Stomach (tissue), 19 donors: ENCODE results near the gene VDR. TPM values are rescaled to one million over a fixed set of nuclear protein-coding genes. Genes with fewer than 3 reads are reported as not detected.

ENCODE experiments used
- DNase-seq, 2 donors: peaks; one replicate each; pipeline versions ENCODE4 v3.0.0 to v3.0.0-alpha.2; 2013 to 2019
- H3K27ac ChIP-seq, 5 donors: fragments of 200-600 bp in 4 of 5; sonication (generic) in 4 of 5; one replicate each; pipeline ENCODE4 v1.5.1; 2013 to 2019; ENCODE audit warnings: mild to moderate bottlenecking in 1 of 5, moderate library complexity in 1 of 5
- H3K27me3 ChIP-seq, 3 donors: fragments of 200-600 bp; sonication (generic); one replicate each; pipeline ENCODE4 v1.5.1; 2017 to 2019; ENCODE audit warnings: mixed run types in 1 of 3
- H3K36me3 ChIP-seq, 4 donors: fragments of 200-600 bp; sonication (generic); 1 replicate in 3 of 4; 2 replicates in 1 of 4; pipeline ENCODE4 v1.5.1; 2016 to 2019
- H3K4me1 ChIP-seq, 4 donors: fragments of 200-600 bp; sonication (generic); one replicate each; pipeline ENCODE4 v1.5.1; 2016 to 2019
- H3K4me3 ChIP-seq, 4 donors: fragments of 200-600 bp; sonication (generic) in 3 of 4; one replicate each; pipeline ENCODE4 v1.5.1; 2016 to 2019; ENCODE audit warnings: mild to moderate bottlenecking in 1 of 4
- H3K9me3 ChIP-seq, 4 donors: fragments of 200-600 bp; sonication (generic); one replicate each; pipeline ENCODE4 v1.5.1; 2016 to 2019
- EP300 ChIP-seq: sonication (generic); formaldehyde crosslinking; IDR thresholded peaks from one replicate; pipeline ENCODE4 v1.6.1; 2017; ENCODE audit warnings: antibody characterized with exemption
- POLR2A ChIP-seq, 4 donors: fragments of 450-650 bp; IDR thresholded peaks; one replicate each; pipeline ENCODE4 v1.6.1; 2016; ENCODE audit warnings: antibody characterized with exemption in 4 of 4, control low read depth in 2 of 4, mild to moderate bottlenecking in 1 of 4, moderate library complexity in 1 of 4
- POLR2AphosphoS5 ChIP-seq, 3 donors: sonication (generic); formaldehyde crosslinking; IDR thresholded peaks; one replicate each; pipeline ENCODE4 v1.6.1; 2016; ENCODE audit warnings: antibody characterized with exemption in 3 of 3
- WGBS, 5 donors: extraction: QIAGEN DNeasy Blood & Tissue Kit in 3 of 5; methylation state at CpG; one replicate each; pipeline versions ENCODE4 v1.1.5 to v1.1.7; 2013 to 2018; 5-methylcytosine and 5-hydroxymethylcytosine counted together
- intact Hi-C: fragments of 100-400 bp; cut with DNase I; formaldehyde crosslinking; loops from one replicate; pipeline ENCODE4 v1.15.1; 2023; ENCODE audit warnings: low total_unique reads
- long read RNA-seq, 10 donors: transcript quantifications; one replicate each; lab custom pipeline, GENCODE V29; 2026
- polyA plus RNA-seq, 3 donors: library from polyadenylated mRNA; stranded (reverse); fragments of 200-250 nt; gene quantifications; one replicate each; pipeline ENCODE4 v1.2.3, GENCODE V29; 2013
- total RNA-seq, 5 donors: library from RNA; depleted of rRNA; stranded (reverse); fragments of >200 nt; gene quantifications; one replicate each; pipeline versions ENCODE4 v1.1.0 to v1.2.3, GENCODE V29; 2014 to 2016
- TF ChIP-seq, protein P1 (sequence below), 7 experiments: fragments of 450-650 bp in 4 of 7; fragments of 200-600 bp in 3 of 7; sonication (generic) in 3 of 7; IDR thresholded peaks; one replicate each; pipeline ENCODE4 v1.5.1; 2016 to 2019; ENCODE audit warnings: antibody characterized with exemption in 7 of 7, control low read depth in 2 of 7, mild to moderate bottlenecking in 1 of 7
- donor health status: healthy with polysubstance abuse.
- donor health status: Bipolar disorder and iron deficiency.
- donor health status: healthy.

Gene VDR
- 10 to 100 TPM in 2 of 5 donors, 1 to 10 TPM in 3; 2.8 to 22.3 (median 8.8) TPM for total RNA-seq
- polyA plus RNA-seq, result 1 to 10 TPM; 4.0 to 4.9 (median 4.5) TPM
- long read RNA-seq, donor 1, partial matches to known transcripts, result 0 of 1 reads
- long read RNA-seq, donor 1, other reads (novel, unspliced or antisense), result 0 of 1 reads
- long read RNA-seq, donor 2, result 0 reads
- long read RNA-seq, donor 3, result 0 reads
- long read RNA-seq, donor 4, result 0 reads
- long read RNA-seq, donor 5, partial matches to known transcripts, result 0 of 1 reads
- long read RNA-seq, donor 5, other reads (novel, unspliced or antisense), result 0 of 1 reads
- long read RNA-seq, donor 6, full-length matches to known transcripts, result 1 of 1 reads
- long read RNA-seq, donor 6, partial matches to known transcripts, result 0 of 1 reads
- long read RNA-seq, donor 6, other reads (novel, unspliced or antisense), result 0 of 1 reads
- long read RNA-seq, donor 7, result 0 reads
- long read RNA-seq, donor 8, full-length matches to known transcripts, result 1 of 1 reads
- long read RNA-seq, donor 8, partial matches to known transcripts, result 0 of 1 reads
- long read RNA-seq, donor 8, other reads (novel, unspliced or antisense), result 0 of 1 reads
- long read RNA-seq, donor 9, result 0 reads
- long read RNA-seq, donor 10, result 0 reads

DNA sequence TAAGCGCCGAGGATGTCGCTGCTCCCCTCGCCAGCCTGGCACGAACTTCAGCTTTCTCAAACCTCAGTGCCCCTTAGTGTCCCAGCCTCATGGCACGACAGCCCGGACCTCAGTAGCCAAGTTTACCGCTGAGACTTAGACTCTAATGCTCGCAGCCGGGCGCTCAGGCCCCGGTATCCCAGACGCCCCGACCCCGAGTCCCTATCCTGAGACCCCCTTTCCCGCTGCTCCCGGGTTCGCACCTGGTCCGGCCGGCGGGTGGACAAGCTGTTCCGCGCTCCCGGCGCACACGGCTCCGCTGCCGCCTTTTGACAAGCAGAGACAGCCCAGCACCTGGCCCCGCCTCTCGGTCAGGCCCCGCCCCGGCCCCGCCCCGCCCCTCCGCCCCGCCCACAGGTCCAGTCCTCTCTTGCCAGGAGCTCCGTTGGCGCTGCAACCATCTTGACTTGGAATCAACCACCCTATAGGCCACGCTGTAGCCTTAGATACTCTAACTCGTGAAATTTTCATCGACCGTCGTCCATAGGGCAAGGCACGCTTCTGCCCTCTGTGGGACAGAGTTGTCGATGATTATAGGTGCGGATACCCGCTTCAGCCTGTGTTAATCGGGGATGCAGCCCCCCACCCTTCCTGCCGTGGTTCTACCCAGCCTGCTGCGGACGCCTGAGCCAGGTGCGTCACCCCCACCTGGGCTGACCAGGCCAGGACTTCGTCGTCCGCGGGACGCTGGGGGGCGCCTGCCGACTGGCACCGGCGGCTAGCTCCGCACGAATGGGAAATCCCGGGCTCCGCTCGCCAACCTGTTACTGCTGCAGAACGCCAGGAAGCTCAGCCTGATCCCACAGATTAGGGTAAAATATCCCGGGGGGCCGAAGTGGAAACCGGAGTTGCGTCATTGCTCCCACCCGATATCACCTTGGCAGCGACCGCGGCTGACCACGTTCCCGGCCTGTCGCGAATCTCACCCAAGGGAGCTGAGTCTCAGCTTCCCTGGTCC, at the start of gene VDR:
Gene VDR (minus strand): TSS at position 282 of the 997 bp plus-strand sequence. CDS start 25,881 bp downstream, outside the sequence.
- Histone ChIP-seq H3K36me3 (no peaks in the 10 kb centered on the region), H3K4me3 (peak within 1 kb of the TSS; percentile 56 to 71 (median 62)), H3K27me3 (peaks cover 0 to 13% (median 0%) of the 10 kb centered on the region in 3 donors), H3K4me1 (peaks cover 28 to 59% (median 35%) of the 10 kb centered on the region in 4 donors), H3K9me3 (no peaks in the 10 kb centered on the region), H3K27ac (peak within 1 kb of the TSS; percentile 77 to 88 (median 83))
- intact Hi-C loops, result no loop called here
- peak; percentile 83 to 90 for DNase-seq
- 0 to 1% (median 1%) methylated on average over 58 to 79 of the region's 79 CpGs for WGBS, 5 donors
- TF ChIP-seq EP300, result no peak
- peak in 2 of 3 donors; percentile 13 to 44 for TF ChIP-seq POLR2AphosphoS5 (IDR thresholded peaks at IDR 0.05)
- TF ChIP-seq, protein P1, sequence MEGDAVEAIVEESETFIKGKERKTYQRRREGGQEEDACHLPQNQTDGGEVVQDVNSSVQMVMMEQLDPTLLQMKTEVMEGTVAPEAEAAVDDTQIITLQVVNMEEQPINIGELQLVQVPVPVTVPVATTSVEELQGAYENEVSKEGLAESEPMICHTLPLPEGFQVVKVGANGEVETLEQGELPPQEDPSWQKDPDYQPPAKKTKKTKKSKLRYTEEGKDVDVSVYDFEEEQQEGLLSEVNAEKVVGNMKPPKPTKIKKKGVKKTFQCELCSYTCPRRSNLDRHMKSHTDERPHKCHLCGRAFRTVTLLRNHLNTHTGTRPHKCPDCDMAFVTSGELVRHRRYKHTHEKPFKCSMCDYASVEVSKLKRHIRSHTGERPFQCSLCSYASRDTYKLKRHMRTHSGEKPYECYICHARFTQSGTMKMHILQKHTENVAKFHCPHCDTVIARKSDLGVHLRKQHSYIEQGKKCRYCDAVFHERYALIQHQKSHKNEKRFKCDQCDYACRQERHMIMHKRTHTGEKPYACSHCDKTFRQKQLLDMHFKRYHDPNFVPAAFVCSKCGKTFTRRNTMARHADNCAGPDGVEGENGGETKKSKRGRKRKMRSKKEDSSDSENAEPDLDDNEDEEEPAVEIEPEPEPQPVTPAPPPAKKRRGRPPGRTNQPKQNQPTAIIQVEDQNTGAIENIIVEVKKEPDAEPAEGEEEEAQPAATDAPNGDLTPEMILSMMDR (IDR thresholded peaks at IDR 0.05), result peak in 3 of 7 experiments; percentile 9 to 40 (median 18)
- TF ChIP-seq POLR2A (IDR thresholded peaks at IDR 0.05), result no peak

DNA sequence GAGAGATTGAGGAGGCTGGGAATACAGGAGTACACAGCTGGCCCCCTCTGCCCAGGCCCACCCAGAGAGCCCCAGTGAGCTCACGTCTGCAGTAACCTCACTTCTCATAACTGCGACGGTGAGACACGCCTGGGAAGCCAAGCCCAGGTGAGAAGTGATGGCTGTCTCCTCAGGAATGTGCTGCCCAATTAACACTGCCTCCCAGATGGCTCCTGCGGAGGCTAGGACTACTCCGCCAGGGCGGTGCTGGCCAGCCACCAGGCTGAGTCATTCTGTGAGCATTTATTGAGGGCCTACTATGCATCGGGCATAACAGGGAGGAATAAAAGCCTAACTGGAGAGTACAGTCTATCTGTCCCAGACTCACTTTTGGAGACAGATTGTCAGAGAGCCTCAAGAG, 49.3 kb upstream of the VDR start:
- no peak for DNase-seq
- H3K4me1 ChIP-seq, result peaks cover 0 to 8% (median 7%) of the 10 kb centered on the region in 4 donors
- intact Hi-C loops, result no loop called here
- H3K9me3 ChIP-seq, result peaks cover 0 to 13% (median 3%) of the 10 kb centered on the region in 4 donors
- H3K4me3 ChIP-seq, result no peak overlapping the region
- no peaks in the 10 kb centered on the region for H3K36me3 ChIP-seq
- 84 to 94% (median 88%) methylated on average over 8 of the region's 8 CpGs for WGBS, 5 donors
- no peak overlapping the region for H3K27ac ChIP-seq
- TF ChIP-seq EP300 (no peak), POLR2A (IDR thresholded peaks at IDR 0.05) (no peak)
- TF ChIP-seq, protein P1 (IDR thresholded peaks at IDR 0.05), result no peak
- peaks cover 0 to 4% (median 0%) of the 10 kb centered on the region in 3 donors for H3K27me3 ChIP-seq

DNA sequence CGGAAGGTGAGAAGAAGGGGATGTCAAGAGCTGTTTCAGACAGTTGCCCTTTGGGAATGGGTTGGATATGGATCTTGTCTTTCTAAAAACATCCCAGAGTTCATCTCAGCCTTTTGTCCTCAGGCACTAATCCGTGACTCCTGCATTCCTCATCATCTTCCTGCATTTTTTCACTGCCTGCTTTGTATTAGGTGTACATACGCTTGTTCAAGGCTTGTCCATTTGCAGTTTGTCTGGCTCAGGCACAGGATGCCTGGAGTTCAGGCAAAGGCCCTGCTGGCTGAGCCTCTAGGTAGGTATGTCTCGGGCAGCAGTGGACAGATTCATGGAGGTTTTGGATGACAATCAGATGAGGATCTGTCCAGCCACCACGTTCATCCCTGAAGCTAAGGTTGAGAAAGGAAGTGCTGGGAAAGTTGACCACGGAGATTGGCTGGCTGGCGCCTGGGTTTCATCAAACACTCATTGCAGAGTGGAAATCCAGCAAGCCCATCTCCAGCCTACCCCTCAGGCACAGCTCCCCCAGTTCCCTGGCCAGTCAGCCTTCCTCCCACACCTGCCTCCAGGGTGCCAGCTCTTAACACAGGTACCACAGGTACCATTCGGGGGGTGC, 46.2 kb upstream of the VDR start:
- no peaks in the 10 kb centered on the region for H3K27me3 ChIP-seq
- TF ChIP-seq EP300 (no peak), POLR2AphosphoS5 (IDR thresholded peaks at IDR 0.05) (no peak)
- TF ChIP-seq, protein P1 (IDR thresholded peaks at IDR 0.05), result no peak
- no peaks in the 10 kb centered on the region for H3K36me3 ChIP-seq
- no peak overlapping the region for H3K4me3 ChIP-seq
- intact Hi-C loops, result no loop called here
- no peak overlapping the region for H3K27ac ChIP-seq
- 65 to 82% (median 77%) methylated on average over 8 of the region's 8 CpGs for WGBS, 5 donors
- no peak for DNase-seq
- H3K9me3 ChIP-seq, result no peaks in the 10 kb centered on the region
- peaks cover 4 to 23% (median 13%) of the 10 kb centered on the region in 4 donors for H3K4me1 ChIP-seq
